Glutamatergic neuron (in vitro differentiated cells): ENCODE data around the gene GAS2L1. TPM values are rescaled to one million over a fixed set of nuclear protein-coding genes. Genes with fewer than 3 reads are reported as not detected.
A peak's percentile ranks its signal among the peaks of the same experiment; 100 is the strongest.

Experiments
- DNase-seq: peaks from one replicate; pipeline ENCODE4 v3.0.0; 2022
- H3K27ac Mint-ChIP-seq: one replicate; pipeline ENCODE4 v1.8.0; 2020; ENCODE audit warnings: mild to moderate bottlenecking, mixed read lengths, inconsistent platforms; ENCODE audit not compliant: unreplicated experiment
- H3K27me3 Mint-ChIP-seq: one replicate; pipeline ENCODE4 v1.8.0; 2020; ENCODE audit warnings: mild to moderate bottlenecking, moderate library complexity, mixed read lengths, inconsistent platforms; ENCODE audit not compliant: unreplicated experiment
- H3K36me3 Mint-ChIP-seq: one replicate; pipeline ENCODE4 v1.8.0; 2020; ENCODE audit warnings: mild to moderate bottlenecking, mixed read lengths, inconsistent platforms; ENCODE audit not compliant: unreplicated experiment
- H3K4me1 Mint-ChIP-seq: one replicate; pipeline ENCODE4 v1.8.0; 2020; ENCODE audit warnings: mild to moderate bottlenecking, low read depth, mixed read lengths, inconsistent platforms; ENCODE audit not compliant: unreplicated experiment
- H3K4me3 Mint-ChIP-seq: one replicate; pipeline ENCODE4 v1.8.0; 2020; ENCODE audit warnings: mild to moderate bottlenecking, mixed read lengths, inconsistent platforms; ENCODE audit not compliant: unreplicated experiment
- H3K9me3 Mint-ChIP-seq: one replicate; pipeline ENCODE4 v1.8.0; 2020; ENCODE audit warnings: mild to moderate bottlenecking, moderate library complexity, mixed read lengths, inconsistent platforms; ENCODE audit not compliant: unreplicated experiment
- CTCF ChIP-seq: fragments of 200-600 bp; sonication (generic); IDR thresholded peaks from one replicate; pipeline ENCODE4 v1.5.0; 2021; ENCODE audit not compliant: partially characterized antibody, unreplicated experiment
- total RNA-seq: library from RNA; stranded (reverse); fragmentation: NEBNext Ultra II Directional; extraction: Animal tissue kit (Norgen Biotek cat#: 25700); gene quantifications from one replicate; pipeline ENCODE4 v1.2.1, GENCODE V29; 2021; ENCODE audit not compliant: unreplicated experiment

The GAS2L1 gene
- total RNA-seq, 1 donor from 2014 or later: 10.3 TPM

DNA sequence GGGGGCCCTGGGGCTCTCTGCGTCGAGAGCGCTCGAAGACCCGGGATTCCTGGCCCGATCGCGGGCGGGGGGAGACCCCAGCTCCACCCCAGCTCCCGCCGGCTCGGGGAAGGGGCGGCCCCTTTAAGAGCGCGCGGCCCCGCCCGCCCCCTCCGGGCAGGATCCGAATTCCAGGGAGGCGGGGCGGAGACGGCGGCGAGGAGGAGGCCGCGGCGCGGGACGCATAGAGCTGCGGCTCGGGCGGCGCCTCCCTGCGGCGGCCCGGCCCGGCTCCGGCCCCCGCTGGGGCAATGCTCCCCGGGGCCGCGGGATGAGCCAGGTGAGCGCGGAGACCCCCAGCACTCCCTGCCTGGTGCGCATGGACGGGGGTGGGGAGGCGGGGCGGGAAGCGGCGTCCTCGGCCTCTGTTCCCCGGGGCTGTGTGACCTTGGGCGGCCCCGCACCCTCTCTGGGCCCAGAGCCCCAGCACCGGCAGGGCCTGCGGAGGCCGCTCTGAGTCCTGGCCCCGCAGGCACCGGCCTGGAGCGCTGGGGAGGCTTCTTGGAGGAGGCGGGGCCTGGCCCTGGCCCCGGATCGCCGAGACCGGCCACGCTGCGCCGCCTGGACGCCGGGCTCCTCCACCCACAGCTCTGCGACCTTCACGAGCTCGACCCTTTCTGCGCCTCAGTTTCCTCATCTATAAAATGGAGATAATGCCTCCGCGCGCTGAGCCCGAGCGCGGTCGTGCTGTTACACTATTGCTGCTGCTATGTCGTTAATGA lies 565 bp downstream of the GAS2L1 start:
- H3K27ac Mint-ChIP-seq: peak overlapping the region; percentile 78

DNA sequence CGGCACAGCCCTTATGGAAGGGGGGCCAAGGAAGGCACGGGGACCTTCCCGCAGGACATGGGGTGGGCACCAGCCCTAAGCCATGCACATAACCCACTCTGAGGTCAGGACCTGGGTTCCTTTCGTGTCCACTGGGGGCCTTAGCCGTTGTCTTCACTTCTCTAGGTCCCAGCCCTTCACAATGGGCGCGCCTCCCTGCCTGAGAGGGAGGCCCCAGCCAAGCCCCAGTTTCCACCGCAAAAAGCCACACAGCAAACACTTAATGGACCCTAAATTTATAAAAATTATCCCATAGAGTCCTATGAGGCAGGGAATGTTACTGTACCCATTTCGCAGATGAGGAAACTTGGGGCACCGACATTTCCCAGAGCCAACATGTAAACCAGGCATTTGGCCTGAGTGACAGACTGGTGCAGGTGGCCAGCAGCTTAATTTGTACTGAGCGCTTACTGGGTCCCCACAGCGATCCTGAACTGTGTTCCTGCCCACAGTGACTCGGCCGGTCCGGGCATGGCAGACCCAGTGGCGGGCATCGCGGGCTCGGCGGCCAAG lies 1.2 kb downstream of the GAS2L1 start:
- Mint-ChIP-seq H3K27ac (peak overlapping the region; percentile 78), H3K36me3 (no peaks in the 10 kb centered on the region), H3K4me3 (peak overlapping the region; percentile 89), H3K27me3 (peaks cover 4% of the 10 kb centered on the region), H3K4me1 (peaks cover 2% of the 10 kb centered on the region), H3K9me3 (peaks cover 7% of the 10 kb centered on the region)
- TF ChIP-seq CTCF: no peak
- DNase-seq: no peak

More for the DNA sequence above, 565 bp downstream of the GAS2L1 start:
- Mint-ChIP-seq H3K9me3 (peaks cover 7% of the 10 kb centered on the region), H3K4me3 (peak overlapping the region; percentile 89), H3K27me3 (peaks cover 3% of the 10 kb centered on the region), H3K4me1 (peaks cover 4% of the 10 kb centered on the region), H3K36me3 (no peaks in the 10 kb centered on the region)
- DNase-seq: peak; percentile 91
- TF ChIP-seq CTCF: no peak

DNA sequence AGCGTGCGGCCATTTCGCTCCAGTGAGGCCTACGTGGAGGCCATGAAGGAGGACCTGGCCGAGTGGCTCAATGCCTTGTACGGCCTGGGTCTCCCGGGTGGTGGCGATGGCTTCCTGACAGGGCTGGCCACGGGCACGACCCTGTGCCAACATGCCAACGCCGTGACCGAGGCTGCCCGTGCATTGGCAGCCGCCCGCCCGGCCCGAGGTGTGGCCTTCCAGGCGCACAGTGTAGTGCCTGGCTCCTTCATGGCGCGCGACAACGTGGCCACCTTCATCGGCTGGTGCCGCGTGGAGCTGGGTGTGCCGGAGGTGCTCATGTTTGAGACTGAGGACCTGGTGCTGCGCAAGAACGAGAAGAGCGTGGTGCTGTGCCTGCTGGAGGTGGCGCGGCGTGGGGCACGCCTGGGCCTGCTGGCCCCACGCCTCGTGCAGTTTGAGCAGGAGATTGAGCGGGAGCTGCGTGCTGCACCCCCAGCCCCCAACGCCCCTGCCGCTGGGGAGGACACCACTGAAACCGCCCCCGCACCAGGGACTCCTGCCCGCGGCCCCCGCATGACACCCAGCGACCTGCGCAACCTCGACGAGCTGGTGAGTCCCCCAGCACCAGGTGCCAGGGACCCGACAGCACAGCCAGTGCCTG lies 1.8 kb downstream of the GAS2L1 start:
- peaks cover 7% of the 10 kb centered on the region for H3K9me3 Mint-ChIP-seq
- peaks cover 2% of the 10 kb centered on the region for H3K4me1 Mint-ChIP-seq
- H3K27me3 Mint-ChIP-seq: peaks cover 6% of the 10 kb centered on the region
- H3K36me3 Mint-ChIP-seq: no peaks in the 10 kb centered on the region
- no peak for TF ChIP-seq CTCF
- no peak for DNase-seq
- H3K27ac Mint-ChIP-seq: no peak overlapping the region
- no peak overlapping the region for H3K4me3 Mint-ChIP-seq

DNA sequence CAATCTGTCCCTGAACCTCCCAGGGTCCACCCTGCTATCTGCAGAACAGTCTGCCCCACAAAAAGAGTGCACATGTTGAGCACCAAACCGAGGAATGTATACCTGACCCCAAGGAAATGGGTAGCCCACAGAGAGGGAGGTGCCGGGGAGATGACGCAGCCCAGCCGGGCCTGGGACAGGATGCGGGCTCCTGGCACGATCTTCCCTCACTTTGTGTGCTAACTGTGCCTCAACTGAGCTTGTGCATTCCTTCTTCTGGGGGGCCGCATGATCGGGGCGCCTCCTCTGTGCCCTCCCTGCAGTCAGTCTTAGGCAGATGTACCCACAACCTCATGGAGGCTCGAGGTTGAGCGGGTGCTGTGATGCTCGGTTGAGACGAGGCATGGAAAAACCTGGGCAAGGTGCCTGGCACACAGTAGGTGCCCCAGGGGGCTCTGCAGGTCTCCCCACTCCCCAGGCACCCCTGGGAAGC lies 2.4 kb downstream of the GAS2L1 start:
- no peak for DNase-seq
- Mint-ChIP-seq H3K27me3 (peaks cover 8% of the 10 kb centered on the region), H3K4me1 (peaks cover 5% of the 10 kb centered on the region), H3K9me3 (peaks cover 7% of the 10 kb centered on the region), H3K4me3 (no peak overlapping the region), H3K36me3 (no peaks in the 10 kb centered on the region), H3K27ac (no peak overlapping the region)
- TF ChIP-seq CTCF: no peak
